ENCODE measurements around the gene CDK14. TPM values are rescaled to one million over a fixed set of nuclear protein-coding genes. Genes with fewer than 3 reads are reported as not detected.

Gene CDK14
- total and polyA plus RNA-seq, 10 of the 15 experiments (the other 5 are each of a cell fraction or from before 2014, with no cell fraction given) = 6.5 to 61.3 (median 24.2) TPM

GRCh38 chr7:90842430-90842788 is 246.3 kb downstream of the CDK14 start:
- DNase-seq (ENCODE audit: low read depth, low spot score) = no peak
- Histone ChIP-seq H3K4me1 (ENCODE audit: control insufficient read depth, insufficient read depth, low read length) (no peaks in the 10 kb centered on the region), H2AFZ (ENCODE audit: control insufficient read depth, low read depth, low read length) (peak overlapping the region; percentile 61), H3K27ac (ENCODE audit: control insufficient read depth, insufficient read depth) (no peak overlapping the region; the same call in 1 of the 2 replicates), H3K27me3 (replicated peaks in 1 of 2; ENCODE audit: control insufficient read depth in 2 of 2, insufficient read depth in 2 of 2, low read length in 1 of 2) (no peaks in the 10 kb centered on the region), H3K4me3 (no peak overlapping the region), H3K79me2 (ENCODE audit: control insufficient read depth, insufficient read depth, low read length) (no peaks in the 10 kb centered on the region), H4K20me1 (ENCODE audit: control insufficient read depth, insufficient read depth) (no peaks in the 10 kb centered on the region), H3K9me3 (replicated peaks; ENCODE audit: control insufficient read depth, insufficient read depth, low read length) (peaks cover 2% of the 10 kb centered on the region; the same call in 2 of the 3 replicates), H3K4me2 (ENCODE audit: control insufficient read depth, insufficient read depth) (peak overlapping the region; percentile 53), H3K36me3 (ENCODE audit: control insufficient read depth in 2 of 2, insufficient read depth in 2 of 2, low read length in 1 of 2) (no peaks in the 10 kb centered on the region), H3K9ac (ENCODE audit: control insufficient read depth, insufficient read depth, low read length) (0 out of 2 replicates have a peak overlapping the region, but pooled peaks have one; percentile 9)
- no peak; the same call in 2 of the 3 replicates for ATAC-seq
- ChIA-PET RAD21 (ENCODE audit: unreplicated experiment) (interaction anchor here (0.9 kb wide), 1 partner anchor 133 kb away, joined by 5 read pairs; no protein-coding TSS in a partner anchor), POLR2A (no interaction called here), SMC1A (ENCODE audit: uncharacterized antibody, unreplicated experiment) (interaction anchor here (1.0 to 3.8 kb wide), 8 partner anchors 9 to 193 kb away, joined by 3 to 27 read pairs (median 7); no protein-coding TSS in a partner anchor), CTCF (interaction anchor here (0.8 to 5.0 kb wide), 4 partner anchors 10 to 134 kb away, joined by 3 to 35 read pairs (median 4); no protein-coding TSS in a partner anchor)
- intact Hi-C loops (cut with micrococcal nuclease; ENCODE audit: unreplicated experiment) = no loop called here
- no peak for FAIRE-seq
- 80% methylated on average over 4 of the region's 4 CpGs for WGBS (ENCODE audit: insufficient coverage, insufficient replicate concordance, low lambda C conversion rate, missing lambda C conversion rate)
- TF ChIP-seq DPF2 (IDR thresholded peaks at IDR 0.05) (no peak), ZNF622 (IDR thresholded peaks at IDR 0.05) (no peak), HDAC2 (IDR thresholded peaks at IDR 0.05) (no peak)
- in situ Hi-C loops (cut with MboI) = no loop called here
- BruUV-seq (replicated peaks) = no TSS peak

- Histone ChIP-seq H3K4me1 (ENCODE audit: control insufficient read depth, insufficient read depth, low read length) (no peaks in the 10 kb centered on the region), H4K20me1 (ENCODE audit: control insufficient read depth, insufficient read depth) (no peaks in the 10 kb centered on the region), H3K27me3 (replicated peaks in 1 of 2; ENCODE audit: control insufficient read depth in 2 of 2, insufficient read depth in 2 of 2, low read length in 1 of 2) (no peaks in the 10 kb centered on the region), H2AFZ (ENCODE audit: control insufficient read depth, low read depth, low read length) (no peak overlapping the region), H3K79me2 (ENCODE audit: control insufficient read depth, insufficient read depth, low read length) (no peaks in the 10 kb centered on the region), H3K27ac (ENCODE audit: control insufficient read depth, insufficient read depth) (no peak overlapping the region), H3K36me3 (ENCODE audit: control insufficient read depth in 2 of 2, insufficient read depth in 2 of 2, low read length in 1 of 2) (peaks cover 0 to 3% of the 10 kb centered on the region in 2 experiments; a peak in 1 of 4 replicates), H3K9me3 (replicated peaks; ENCODE audit: control insufficient read depth, insufficient read depth, low read length) (peaks cover 2% of the 10 kb centered on the region; the same call in 1 of the 3 replicates), H3K4me3 (no peak overlapping the region), H3K4me2 (ENCODE audit: control insufficient read depth, insufficient read depth) (no peak overlapping the region), H3K9ac (ENCODE audit: control insufficient read depth, insufficient read depth, low read length) (no peak overlapping the region)
- in situ Hi-C loops (cut with MboI) = no loop called here
- ATAC-seq = no peak
- intact Hi-C loops (cut with micrococcal nuclease; ENCODE audit: unreplicated experiment) = no loop called here
- BruUV-seq (replicated peaks) = no TSS peak
- FAIRE-seq = no peak
- ChIA-PET POLR2A (no interaction called here), RAD21 (ENCODE audit: unreplicated experiment) (interaction anchor here (1.2 to 2.7 kb wide), 2 partner anchors 9 to 135 kb away, joined by 3 to 8 read pairs; no protein-coding TSS in a partner anchor), CTCF (interaction anchor here (0.9 to 5.0 kb wide), 6 partner anchors 9 to 135 kb away, joined by 3 to 35 read pairs (median 5); no protein-coding TSS in a partner anchor), SMC1A (ENCODE audit: uncharacterized antibody, unreplicated experiment) (interaction anchor here (0.5 to 3.8 kb wide), 10 partner anchors 9 to 134 kb away, joined by 3 to 27 read pairs (median 4); no protein-coding TSS in a partner anchor)
- DNase-seq (ENCODE audit: low read depth, low spot score) = no peak
- TF ChIP-seq IKZF1 (conservative IDR thresholded peaks at IDR 0.05) = no peak
- no peak for TF ChIP-seq SIN3A (IDR thresholded peaks at IDR 0.05; ENCODE audit: low read depth, low read length)
- TF ChIP-seq NR2C2 (IDR thresholded peaks at IDR 0.05; ENCODE audit: borderline replicate concordance, control insufficient read depth, insufficient read length, low read depth) = no peak
- TF ChIP-seq BCL11A (IDR thresholded peaks at IDR 0.05; ENCODE audit: low read depth, low read length) = no peak
- TF ChIP-seq POU2F2 (IDR thresholded peaks at IDR 0.05; ENCODE audit: borderline replicate concordance, low read depth, low read length) = no peak
- no peak for TF ChIP-seq ZNF274 (IDR thresholded peaks at IDR 0.05; ENCODE audit: insufficient read depth, insufficient read length)
- no peak for TF ChIP-seq BHLHE40 (IDR thresholded peaks at IDR 0.05; ENCODE audit: borderline replicate concordance in 1 of 2, low read depth in 2 of 2, low read length in 1 of 2)
- no peak for TF ChIP-seq CBX5 (IDR thresholded peaks at IDR 0.05; ENCODE audit: low read depth)
- no peak for TF ChIP-seq IRF3 (IDR thresholded peaks at IDR 0.05)
- TF ChIP-seq SRF (IDR thresholded peaks at IDR 0.05; ENCODE audit: low read depth in 2 of 2, low read length in 2 of 2) = no peak
- no peak for TF ChIP-seq SUZ12 (IDR thresholded peaks at IDR 0.05; ENCODE audit: unreplicated experiment)
- TF ChIP-seq STAT1 (conservative IDR thresholded peaks at IDR 0.05) = no peak
- no peak for TF ChIP-seq MYB (IDR thresholded peaks at IDR 0.05; ENCODE audit: borderline replicate concordance, low read depth, low read length)
- TF ChIP-seq EZH2 (IDR thresholded peaks at IDR 0.05; ENCODE audit: borderline replicate concordance, control insufficient read depth, low read depth, low read length) = no peak
- TF ChIP-seq GATAD2B (conservative IDR thresholded peaks at IDR 0.05; ENCODE audit: low read depth) = no peak
- no peak for TF ChIP-seq TCF3 (IDR thresholded peaks at IDR 0.05; ENCODE audit: borderline replicate concordance, insufficient read depth, low read depth, low read length)
Measured at GRCh38 chr7:90843472-90843871, 247.4 kb downstream of the CDK14 start.

All from GM12878 (cell line).